ENCODE measurements around the gene KIRREL3. TPM values are rescaled to one million over a fixed set of nuclear protein-coding genes. Genes with fewer than 3 reads are reported as not detected.

Gene KIRREL3
- total RNA-seq, 4 donors from 2014 or later, result 0.19 TPM; not detected in 3

DNA sequence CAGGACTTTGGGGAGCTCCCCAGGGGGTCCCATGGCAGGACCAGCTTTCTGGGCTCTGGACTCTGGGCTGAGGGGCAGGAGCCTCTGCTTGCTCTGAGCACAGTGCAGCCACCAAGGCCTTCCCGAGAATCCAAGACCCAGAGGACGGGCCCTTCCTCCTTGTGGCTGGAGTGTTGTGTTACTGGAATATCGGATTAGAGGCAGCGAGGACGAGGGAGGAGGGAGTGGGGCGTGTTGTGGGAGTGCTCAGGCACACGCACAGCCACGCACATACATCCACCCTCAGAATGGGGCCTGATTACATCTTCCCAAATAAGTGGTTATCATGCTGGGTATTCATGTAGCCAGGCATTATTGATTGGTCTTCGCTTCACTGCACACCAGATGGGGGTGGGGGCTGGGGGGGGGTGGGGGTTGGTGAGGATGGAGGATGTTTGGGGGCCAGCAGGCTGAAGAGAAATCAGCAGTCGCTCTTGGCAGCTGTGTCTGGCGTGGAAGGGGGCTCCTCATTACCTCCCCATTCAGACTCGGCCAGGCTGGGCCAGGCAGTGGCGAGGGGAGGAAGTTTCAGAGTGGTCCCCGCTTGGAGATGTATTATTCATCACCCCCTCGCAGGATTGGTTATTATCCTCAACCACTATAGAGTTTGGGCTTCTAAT lies 524.2 kb downstream of the KIRREL3 start:
- TF ChIP-seq POLR2A (IDR thresholded peaks at IDR 0.05), result no peak
- TF ChIP-seq, protein P1, sequence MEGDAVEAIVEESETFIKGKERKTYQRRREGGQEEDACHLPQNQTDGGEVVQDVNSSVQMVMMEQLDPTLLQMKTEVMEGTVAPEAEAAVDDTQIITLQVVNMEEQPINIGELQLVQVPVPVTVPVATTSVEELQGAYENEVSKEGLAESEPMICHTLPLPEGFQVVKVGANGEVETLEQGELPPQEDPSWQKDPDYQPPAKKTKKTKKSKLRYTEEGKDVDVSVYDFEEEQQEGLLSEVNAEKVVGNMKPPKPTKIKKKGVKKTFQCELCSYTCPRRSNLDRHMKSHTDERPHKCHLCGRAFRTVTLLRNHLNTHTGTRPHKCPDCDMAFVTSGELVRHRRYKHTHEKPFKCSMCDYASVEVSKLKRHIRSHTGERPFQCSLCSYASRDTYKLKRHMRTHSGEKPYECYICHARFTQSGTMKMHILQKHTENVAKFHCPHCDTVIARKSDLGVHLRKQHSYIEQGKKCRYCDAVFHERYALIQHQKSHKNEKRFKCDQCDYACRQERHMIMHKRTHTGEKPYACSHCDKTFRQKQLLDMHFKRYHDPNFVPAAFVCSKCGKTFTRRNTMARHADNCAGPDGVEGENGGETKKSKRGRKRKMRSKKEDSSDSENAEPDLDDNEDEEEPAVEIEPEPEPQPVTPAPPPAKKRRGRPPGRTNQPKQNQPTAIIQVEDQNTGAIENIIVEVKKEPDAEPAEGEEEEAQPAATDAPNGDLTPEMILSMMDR (IDR thresholded peaks at IDR 0.05), result no peak
- Histone ChIP-seq H3K27ac (no peak overlapping the region), H3K4me3 (no peak overlapping the region), H3K9me3 (no peaks in the 10 kb centered on the region), H3K4me1 (peaks cover 4 to 8% (median 8%) of the 10 kb centered on the region in 3 donors), H3K36me3 (no peaks in the 10 kb centered on the region), H3K27me3 (no peaks in the 10 kb centered on the region)
- DNase-seq, result no peak
- WGBS, 2 donors, result 73 to 89% methylated on average over 3 to 11 of the region's 15 CpGs
- intact Hi-C loops (cut with DNase I), result no loop called here

GRCh38 chr11:126475014-126475991 lies 525.3 kb downstream of the KIRREL3 start:
- WGBS, 2 donors, result 79 to 81% methylated on average over 3 to 10 of the region's 26 CpGs
- TF ChIP-seq, protein P1 (IDR thresholded peaks at IDR 0.05), result no peak
- TF ChIP-seq POLR2A (IDR thresholded peaks at IDR 0.05), result no peak
- no peak overlapping the region for H3K27ac ChIP-seq
- H3K27me3 ChIP-seq, result no peaks in the 10 kb centered on the region
- H3K4me3 ChIP-seq, result no peak overlapping the region
- intact Hi-C loops (cut with DNase I), result no loop called here
- H3K9me3 ChIP-seq, result no peaks in the 10 kb centered on the region
- no peak for DNase-seq
- peaks cover under 1 to 1% (median under 1%) of the 10 kb centered on the region in 3 donors for H3K4me1 ChIP-seq
- H3K36me3 ChIP-seq, result no peaks in the 10 kb centered on the region

DNA sequence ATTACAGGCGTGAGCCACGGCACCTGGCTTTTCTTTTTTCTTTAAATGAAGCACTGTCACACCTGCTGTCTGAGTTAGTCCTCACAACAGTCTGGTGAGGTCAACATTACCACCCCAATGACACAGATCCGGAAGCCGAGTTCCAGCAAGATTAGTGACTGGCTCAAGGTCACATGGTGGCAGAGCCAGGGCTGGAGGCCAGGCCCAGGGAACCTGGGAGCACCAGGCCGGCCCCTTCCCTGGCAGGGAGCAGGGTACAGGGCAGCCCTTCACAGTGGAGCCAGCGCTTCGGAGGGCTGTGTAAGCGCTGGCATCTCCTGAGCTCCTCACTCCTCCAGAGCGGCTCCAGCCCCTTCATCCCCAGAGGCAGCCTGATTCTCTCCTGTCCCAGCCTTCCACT lies 526.4 kb downstream of the KIRREL3 start:
- Histone ChIP-seq H3K36me3 (no peaks in the 10 kb centered on the region), H3K4me1 (peaks cover 0 to 10% (median 0%) of the 10 kb centered on the region in 3 donors), H3K9me3 (no peaks in the 10 kb centered on the region), H3K27ac (no peak overlapping the region), H3K4me3 (no peak overlapping the region), H3K27me3 (no peaks in the 10 kb centered on the region)
- DNase-seq, result no peak
- WGBS, 2 donors, result 20% methylated on average over 2 of the region's 9 CpGs; no CpG with 5 or more reads in 1 of the 2 donors
- no peak for TF ChIP-seq POLR2A (IDR thresholded peaks at IDR 0.05)
- intact Hi-C loops (cut with DNase I), result no loop called here

GRCh38 chr11:126473269-126473668 lies 527.3 kb downstream of the KIRREL3 start:
- Histone ChIP-seq H3K9me3 (no peaks in the 10 kb centered on the region), H3K4me3 (no peak overlapping the region), H3K27me3 (no peaks in the 10 kb centered on the region), H3K27ac (no peak overlapping the region), H3K36me3 (no peaks in the 10 kb centered on the region), H3K4me1 (peaks cover 0 to 19% (median 0%) of the 10 kb centered on the region in 3 donors)
- no peak for TF ChIP-seq POLR2A (IDR thresholded peaks at IDR 0.05)
- TF ChIP-seq, protein P1 (IDR thresholded peaks at IDR 0.05), result no peak
- intact Hi-C loops (cut with DNase I), result no loop called here
- DNase-seq, result no peak
- WGBS, 2 donors, result 78 to 93% methylated on average over 1 to 7 of the region's 16 CpGs

- H3K27me3 ChIP-seq, result peaks cover 0 to 33% (median 0%) of the 10 kb centered on the region in 4 donors
- intact Hi-C loops (cut with DNase I), result no loop called here
- WGBS, 2 donors, result 100% methylated on average over 1 of the region's 7 CpGs; no CpG with 5 or more reads in 1 of the 2 donors
These were observed 531.3 kb downstream of the KIRREL3 start for GRCh38 chr11:126469311-126469710.

More at GRCh38 chr11:126469311-126469710, 531.3 kb downstream of the KIRREL3 start:
- Histone ChIP-seq H3K36me3 (no peaks in the 10 kb centered on the region), H3K4me1 (peaks cover 0 to 54% (median 10%) of the 10 kb centered on the region in 3 donors), H3K9me3 (no peaks in the 10 kb centered on the region), H3K4me3 (no peak overlapping the region), H3K27ac (no peak overlapping the region)
- TF ChIP-seq, protein P1 (IDR thresholded peaks at IDR 0.05), result no peak
- no peak for TF ChIP-seq POLR2A (IDR thresholded peaks at IDR 0.05)
- DNase-seq, result no peak

All from esophagus squamous epithelium (tissue), 5 donors.